GM12878 (cell line): ENCODE results near the gene ASB6. TPM values are rescaled to one million over a fixed set of nuclear protein-coding genes. Genes with fewer than 3 reads are reported as not detected.

Experiments used
- ATAC-seq: fragments of 200-7000 bp; cut with Tn5 transposase; 3 replicates; pipeline ENCODE4 v1.9.1; 2020; ENCODE audit warnings: mild to moderate bottlenecking, moderate library complexity
- BruUV-seq: library from RNA; stranded (reverse); fragments of 400-500 nt; replicated peaks from 2 replicates; lab custom pipeline; 2021; lab: Mats Ljungman, UMichigan
- CTCF ChIA-PET: fragments of 300-600 bp; sonication (Branson Sonifier 250); formaldehyde crosslinking; extraction: SDS; loops from one replicate; lab custom pipeline; 2021; ENCODE audit warnings: inconsistent platforms; lab: Yijun Ruan, JAX
- POLR2A ChIA-PET: fragments of 350-600 bp; formaldehyde crosslinking; extraction: SDS; loops from one replicate; lab custom pipeline; 2021; ENCODE audit warnings: inconsistent platforms; lab: Charles Lee
- RAD21 ChIA-PET: fragments of 300-600 bp; sonication (Branson Sonifier 250); formaldehyde crosslinking; loops from one replicate; lab custom pipeline; 2023; ENCODE audit warnings: antibody characterized with exemption; ENCODE audit not compliant: unreplicated experiment; lab: Charles Lee
- SMC1A ChIA-PET: fragments of 300-600 bp; sonication (Branson Sonifier 250); formaldehyde crosslinking; loops from one replicate; lab custom pipeline; 2023; ENCODE audit not compliant: unreplicated experiment, uncharacterized antibody; lab: Charles Lee
- DNase-seq: peaks from one replicate; pipeline ENCODE4 v3.0.0-alpha.2; 2011; ENCODE audit warnings: low read depth, low spot score
- FAIRE-seq: peaks from 3 replicates; lab custom pipeline; 2011; peaks lifted over from hg19 to GRCh38; lab: Jason Lieb, UNC
- H2AFZ ChIP-seq: 2 replicates; pipeline ENCODE4 v1.6.0; 2011; ENCODE audit warnings: low read depth, low read length, control low read depth; ENCODE audit not compliant: control insufficient read depth
- H3K27ac ChIP-seq: 2 replicates; pipeline ENCODE4 v1.5.1; 2011; ENCODE audit warnings: control low read depth; ENCODE audit not compliant: control insufficient read depth, insufficient read depth
- H3K27me3 ChIP-seq, 2 experiments: replicated peaks in 1 of 2; 2 replicates each; pipeline versions ENCODE4 v1.6.0 to v1.6.1; 2011; ENCODE audit warnings: low read length in 1 of 2; ENCODE audit not compliant: control insufficient read depth in 2 of 2, insufficient read depth in 2 of 2
- H3K36me3 ChIP-seq, 2 experiments: 2 replicates each; pipeline ENCODE4 v1.5.1; 2011; ENCODE audit warnings: low read length in 1 of 2; ENCODE audit not compliant: control insufficient read depth in 2 of 2, insufficient read depth in 2 of 2
- H3K4me1 ChIP-seq: 2 replicates; pipeline ENCODE4 v1.6.1; 2011; ENCODE audit warnings: mild to moderate bottlenecking, low read length, moderate library complexity, mixed read lengths; ENCODE audit not compliant: control insufficient read depth, insufficient read depth
- H3K4me2 ChIP-seq: 2 replicates; pipeline ENCODE4 v1.6.0; 2011; ENCODE audit warnings: control low read depth; ENCODE audit not compliant: control insufficient read depth, insufficient read depth
- H3K4me3 ChIP-seq: fragments of 200-600 bp; sonication (generic); 2 replicates; pipeline ENCODE4 v1.5.1; 2016
- H3K79me2 ChIP-seq: 2 replicates; pipeline ENCODE4 v1.6.0; 2011; ENCODE audit warnings: low read length; ENCODE audit not compliant: control insufficient read depth, insufficient read depth
- H3K9ac ChIP-seq: 2 replicates; pipeline ENCODE4 v1.8.0; 2011; ENCODE audit warnings: low read length, control low read depth, mixed read lengths; ENCODE audit not compliant: control insufficient read depth, insufficient read depth
- H3K9me3 ChIP-seq: replicated peaks from 3 replicates; pipeline ENCODE4 v1.5.1; 2011; ENCODE audit warnings: mild to moderate bottlenecking, low read length; ENCODE audit not compliant: control insufficient read depth, insufficient read depth
- H4K20me1 ChIP-seq: 2 replicates; pipeline ENCODE4 v1.6.0; 2011; ENCODE audit not compliant: control insufficient read depth, insufficient read depth
- CBFB ChIP-seq: IDR thresholded peaks from 2 replicates; pipeline ENCODE4 v1.6.1; 2016; ENCODE audit warnings: antibody characterized with exemption, low read depth
- RFX5 ChIP-seq: IDR thresholded peaks from 2 replicates; pipeline ENCODE4 v1.6.1; 2011; ENCODE audit warnings: low read depth, low read length, improper control_type of control experiment
- SRF ChIP-seq, 2 experiments: IDR thresholded peaks; 2 replicates each; pipeline ENCODE4 v1.6.1; 2011; ENCODE audit warnings: low read depth in 2 of 2, low read length in 2 of 2, mild to moderate bottlenecking in 1 of 2, moderate library complexity in 1 of 2
- WGBS: methylation state at CpG from one replicate; pipeline ENCODE4 v1.1.6; 2016; ENCODE audit warnings: low lambda C conversion rate; ENCODE audit not compliant: insufficient replicate concordance, insufficient coverage; ENCODE audit errors: missing lambda C conversion rate; 5-methylcytosine and 5-hydroxymethylcytosine counted together
- in situ Hi-C: fragments of 300-500 bp; cut with MboI; formaldehyde crosslinking; loops from 9 replicates; pipeline ENCODE4 v1.14.3; 2018; ENCODE audit warnings: mixed read lengths
- intact Hi-C: fragments of 100-400 bp; cut with micrococcal nuclease; formaldehyde crosslinking; loops from one replicate; pipeline ENCODE4 v1.14.2; 2022; ENCODE audit not compliant: unreplicated experiment
- polyA plus RNA-seq, 11 experiments: library from polyadenylated mRNA; depleted of rRNA in 4 of 11; unstranded in 6 of 11; stranded (reverse) in 5 of 11; fragments of >200 nt; fragmentation: Nextera tagmentation in 4 of 11; fragmentation: Illumina TruSeq in 1 of 11; extraction: Ambion mirVana in 4 of 11; extraction: Trizol in 1 of 11; gene quantifications; 1 replicate in 1 of 11; 2 replicates in 10 of 11; pipeline versions ENCODE4 v1.2.1 to v1.2.3, GENCODE V29; 2011 to 2016; ENCODE audit warnings: inconsistent platforms in 2 of 11, missing spikeins in 2 of 11, low read depth in 1 of 11
- total RNA-seq, 4 experiments: library from RNA; depleted of rRNA in 3 of 4; stranded (reverse); fragments of >200 nt in 3 of 4; fragmentation: Illumina TruSeq in 1 of 4; extraction: Trizol in 1 of 4; gene quantifications; 2 replicates each; pipeline versions ENCODE4 v1.2.1 to v1.2.3, GENCODE V29; 2013 to 2021
- TF ChIP-seq, protein P1 (sequence below): IDR thresholded peaks from 2 replicates; pipeline ENCODE4 v1.6.1; 2012; ENCODE audit warnings: low read depth, low read length, improper control_type of control experiment
- TF ChIP-seq, protein P2 (sequence below): fragments of 450-650 bp; conservative IDR thresholded peaks from 2 replicates; pipeline ENCODE4 v1.6.1; 2017; ENCODE audit warnings: mild to moderate bottlenecking, moderate library complexity
- TF ChIP-seq, protein P3 (sequence below): IDR thresholded peaks from 2 replicates; pipeline ENCODE4 v1.6.1; 2011; ENCODE audit warnings: borderline replicate concordance, low read depth, mild to moderate bottlenecking, moderate library complexity, low read length; ENCODE audit not compliant: insufficient read depth, poor library complexity, severe bottlenecking
- TF ChIP-seq, protein P4 (sequence below): IDR thresholded peaks from 2 replicates; pipeline ENCODE4 v1.6.1; 2012; ENCODE audit warnings: mild to moderate bottlenecking, low read depth, low read length

ASB6 gene
- total and polyA plus RNA-seq, 10 of the 15 experiments (the other 5 are each of a cell fraction or from before 2014, with no cell fraction given): 0.80 to 18.2 (median 9.9) TPM

DNA sequence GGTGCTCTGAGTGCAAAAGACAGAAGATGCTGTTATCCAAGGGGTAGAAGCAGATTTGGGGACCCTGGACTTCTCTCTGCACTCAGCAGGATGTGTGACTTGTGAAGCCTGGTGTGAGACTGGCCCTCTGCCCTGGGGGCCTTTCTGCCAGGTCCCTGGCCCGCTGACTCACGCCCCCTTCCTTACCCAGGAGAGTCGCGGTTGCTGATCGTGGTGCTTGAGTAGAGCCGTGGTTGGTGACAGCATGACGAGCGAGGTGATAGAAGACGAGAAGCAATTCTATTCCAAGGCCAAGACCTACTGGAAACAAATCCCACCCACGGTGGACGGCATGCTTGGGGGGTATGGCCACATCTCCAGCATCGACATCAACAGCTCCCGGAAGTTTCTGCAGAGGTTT, 9.5 kb downstream of the ASB6 start:
- Histone ChIP-seq H3K27ac (no peak overlapping the region), H3K9ac (no peak overlapping the region), H3K36me3 (peaks cover 17 to 28% of the 10 kb centered on the region in 2 experiments; a peak in 3 of 4 replicates), H4K20me1 (no peaks in the 10 kb centered on the region; the same call in 1 of the 2 replicates), H3K79me2 (peaks cover 40% of the 10 kb centered on the region), H2AFZ (no peak overlapping the region), H3K4me3 (no peak overlapping the region), H3K4me2 (no peak overlapping the region), H3K27me3 (no peaks in the 10 kb centered on the region), H3K9me3 (no peaks in the 10 kb centered on the region), H3K4me1 (peaks cover 9% of the 10 kb centered on the region; the same call in 1 of the 2 replicates)
- BruUV-seq: no TSS peak
- RAD21 ChIA-PET: no interaction called here
- CTCF ChIA-PET: no interaction called here
- WGBS: 90% methylated on average over 13 of the region's 13 CpGs
- POLR2A ChIA-PET: no interaction called here
- in situ Hi-C loops (no loop called here), intact Hi-C loops (no loop called here)
- ATAC-seq (no peak), DNase-seq (no peak), FAIRE-seq (no peak)
- TF ChIP-seq SRF (IDR thresholded peaks at IDR 0.05; ENCODE audit: low read depth in 2 of 2, low read length in 2 of 2) (no peak), CBFB (no peak), RFX5 (no peak)
- TF ChIP-seq, protein P1, sequence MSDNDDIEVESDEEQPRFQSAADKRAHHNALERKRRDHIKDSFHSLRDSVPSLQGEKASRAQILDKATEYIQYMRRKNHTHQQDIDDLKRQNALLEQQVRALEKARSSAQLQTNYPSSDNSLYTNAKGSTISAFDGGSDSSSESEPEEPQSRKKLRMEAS: no peak
- TF ChIP-seq, protein P2, sequence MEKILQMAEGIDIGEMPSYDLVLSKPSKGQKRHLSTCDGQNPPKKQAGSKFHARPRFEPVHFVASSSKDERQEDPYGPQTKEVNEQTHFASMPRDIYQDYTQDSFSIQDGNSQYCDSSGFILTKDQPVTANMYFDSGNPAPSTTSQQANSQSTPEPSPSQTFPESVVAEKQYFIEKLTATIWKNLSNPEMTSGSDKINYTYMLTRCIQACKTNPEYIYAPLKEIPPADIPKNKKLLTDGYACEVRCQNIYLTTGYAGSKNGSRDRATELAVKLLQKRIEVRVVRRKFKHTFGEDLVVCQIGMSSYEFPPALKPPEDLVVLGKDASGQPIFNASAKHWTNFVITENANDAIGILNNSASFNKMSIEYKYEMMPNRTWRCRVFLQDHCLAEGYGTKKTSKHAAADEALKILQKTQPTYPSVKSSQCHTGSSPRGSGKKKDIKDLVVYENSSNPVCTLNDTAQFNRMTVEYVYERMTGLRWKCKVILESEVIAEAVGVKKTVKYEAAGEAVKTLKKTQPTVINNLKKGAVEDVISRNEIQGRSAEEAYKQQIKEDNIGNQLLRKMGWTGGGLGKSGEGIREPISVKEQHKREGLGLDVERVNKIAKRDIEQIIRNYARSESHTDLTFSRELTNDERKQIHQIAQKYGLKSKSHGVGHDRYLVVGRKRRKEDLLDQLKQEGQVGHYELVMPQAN: no peak
- TF ChIP-seq, protein P3, sequence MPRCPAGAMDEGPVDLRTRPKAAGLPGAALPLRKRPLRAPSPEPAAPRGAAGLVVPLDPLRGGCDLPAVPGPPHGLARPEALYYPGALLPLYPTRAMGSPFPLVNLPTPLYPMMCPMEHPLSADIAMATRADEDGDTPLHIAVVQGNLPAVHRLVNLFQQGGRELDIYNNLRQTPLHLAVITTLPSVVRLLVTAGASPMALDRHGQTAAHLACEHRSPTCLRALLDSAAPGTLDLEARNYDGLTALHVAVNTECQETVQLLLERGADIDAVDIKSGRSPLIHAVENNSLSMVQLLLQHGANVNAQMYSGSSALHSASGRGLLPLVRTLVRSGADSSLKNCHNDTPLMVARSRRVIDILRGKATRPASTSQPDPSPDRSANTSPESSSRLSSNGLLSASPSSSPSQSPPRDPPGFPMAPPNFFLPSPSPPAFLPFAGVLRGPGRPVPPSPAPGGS: peak; percentile 36
- TF ChIP-seq, protein P4, sequence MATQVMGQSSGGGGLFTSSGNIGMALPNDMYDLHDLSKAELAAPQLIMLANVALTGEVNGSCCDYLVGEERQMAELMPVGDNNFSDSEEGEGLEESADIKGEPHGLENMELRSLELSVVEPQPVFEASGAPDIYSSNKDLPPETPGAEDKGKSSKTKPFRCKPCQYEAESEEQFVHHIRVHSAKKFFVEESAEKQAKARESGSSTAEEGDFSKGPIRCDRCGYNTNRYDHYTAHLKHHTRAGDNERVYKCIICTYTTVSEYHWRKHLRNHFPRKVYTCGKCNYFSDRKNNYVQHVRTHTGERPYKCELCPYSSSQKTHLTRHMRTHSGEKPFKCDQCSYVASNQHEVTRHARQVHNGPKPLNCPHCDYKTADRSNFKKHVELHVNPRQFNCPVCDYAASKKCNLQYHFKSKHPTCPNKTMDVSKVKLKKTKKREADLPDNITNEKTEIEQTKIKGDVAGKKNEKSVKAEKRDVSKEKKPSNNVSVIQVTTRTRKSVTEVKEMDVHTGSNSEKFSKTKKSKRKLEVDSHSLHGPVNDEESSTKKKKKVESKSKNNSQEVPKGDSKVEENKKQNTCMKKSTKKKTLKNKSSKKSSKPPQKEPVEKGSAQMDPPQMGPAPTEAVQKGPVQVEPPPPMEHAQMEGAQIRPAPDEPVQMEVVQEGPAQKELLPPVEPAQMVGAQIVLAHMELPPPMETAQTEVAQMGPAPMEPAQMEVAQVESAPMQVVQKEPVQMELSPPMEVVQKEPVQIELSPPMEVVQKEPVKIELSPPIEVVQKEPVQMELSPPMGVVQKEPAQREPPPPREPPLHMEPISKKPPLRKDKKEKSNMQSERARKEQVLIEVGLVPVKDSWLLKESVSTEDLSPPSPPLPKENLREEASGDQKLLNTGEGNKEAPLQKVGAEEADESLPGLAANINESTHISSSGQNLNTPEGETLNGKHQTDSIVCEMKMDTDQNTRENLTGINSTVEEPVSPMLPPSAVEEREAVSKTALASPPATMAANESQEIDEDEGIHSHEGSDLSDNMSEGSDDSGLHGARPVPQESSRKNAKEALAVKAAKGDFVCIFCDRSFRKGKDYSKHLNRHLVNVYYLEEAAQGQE: no peak
- SMC1A ChIA-PET: no interaction called here
